ENCODE results near the gene CFD.
A peak's percentile ranks its signal among the peaks of the same experiment; 100 is the strongest.
"Not testable (repeated sequence)": the region's sequence is repeated elsewhere in the genome, so short reads cannot be mapped to it uniquely, and the experiment has no call there.

Gene CFD

DNA sequence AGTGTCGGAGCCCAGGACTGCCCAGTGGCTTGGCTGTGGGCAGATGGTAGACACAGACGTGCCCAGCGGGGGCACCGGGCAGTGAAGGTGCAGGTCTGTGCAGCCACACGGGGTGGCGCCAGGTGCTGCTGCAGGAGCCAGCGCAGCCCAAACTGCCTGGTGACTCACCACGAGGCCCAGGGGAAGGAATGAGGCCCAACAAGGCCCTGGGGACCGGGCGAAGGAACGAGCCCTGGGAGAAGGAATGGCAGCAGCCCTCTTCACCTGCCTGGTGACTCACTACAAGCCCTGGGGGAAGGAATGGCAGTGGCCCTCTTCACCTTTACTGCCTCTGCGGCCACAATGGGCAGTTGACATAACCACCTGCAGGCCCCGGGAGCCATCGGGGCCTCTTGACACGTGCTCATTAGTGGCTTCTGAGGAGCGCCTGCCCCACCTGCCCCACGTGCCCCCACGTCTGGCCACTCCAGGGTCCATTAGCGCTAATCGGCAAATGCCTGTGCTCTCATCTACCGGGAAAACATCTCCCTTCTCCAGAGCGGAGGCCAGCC lies 24.3 kb downstream of the CFD start:
- no peaks in the 10 kb centered on the region for H3K9me3 Mint-ChIP-seq
- H3K4me1 Mint-ChIP-seq (ENCODE audit: low read depth), result no peaks in the 10 kb centered on the region
- no peak overlapping the region for H3K27ac Mint-ChIP-seq
- no peak overlapping the region for H3K4me3 Mint-ChIP-seq
- peaks cover 4% of the 10 kb centered on the region for H3K36me3 Mint-ChIP-seq (ENCODE audit: low read depth)
- no peaks in the 10 kb centered on the region for H3K27me3 Mint-ChIP-seq

GRCh38 chr19:884420-885211 lies 25.2 kb downstream of the CFD start:
- H3K9me3 Mint-ChIP-seq, result no peaks in the 10 kb centered on the region
- no peaks in the 10 kb centered on the region for H3K4me1 Mint-ChIP-seq (ENCODE audit: low read depth)
- no peaks in the 10 kb centered on the region for H3K27me3 Mint-ChIP-seq
- H3K4me3 Mint-ChIP-seq, result no peak overlapping the region
- no peak overlapping the region for H3K27ac Mint-ChIP-seq
- peaks cover 4% of the 10 kb centered on the region for H3K36me3 Mint-ChIP-seq (ENCODE audit: low read depth)

GRCh38 chr19:885536-886224 lies 26.2 kb downstream of the CFD start:
- Mint-ChIP-seq H3K36me3 (ENCODE audit: low read depth) (peaks cover 4% of the 10 kb centered on the region), H3K9me3 (no peaks in the 10 kb centered on the region), H3K27ac (no peak overlapping the region), H3K4me3 (no peak overlapping the region), H3K27me3 (no peaks in the 10 kb centered on the region), H3K4me1 (ENCODE audit: low read depth) (no peaks in the 10 kb centered on the region)

GRCh38 chr19:887072-887471 lies 27.6 kb downstream of the CFD start:
- Mint-ChIP-seq H3K4me1 (ENCODE audit: low read depth) (peaks cover 5% of the 10 kb centered on the region), H3K36me3 (ENCODE audit: low read depth) (no peaks in the 10 kb centered on the region)

GRCh38 chr19:887599-887998 lies 28.1 kb downstream of the CFD start:
- Mint-ChIP-seq H3K27me3 (no peaks in the 10 kb centered on the region), H3K4me1 (ENCODE audit: low read depth) (peaks cover 5% of the 10 kb centered on the region), H3K27ac (no peak overlapping the region), H3K9me3 (no peaks in the 10 kb centered on the region), H3K36me3 (ENCODE audit: low read depth) (no peaks in the 10 kb centered on the region), H3K4me3 (no peak overlapping the region)

More at GRCh38 chr19:887072-887471, 27.6 kb downstream of the CFD start:
- Mint-ChIP-seq H3K27me3 (no peaks in the 10 kb centered on the region), H3K4me3 (no peak overlapping the region), H3K9me3 (no peaks in the 10 kb centered on the region), H3K27ac (no peak overlapping the region)

GRCh38 chr19:888581-889385 lies 29.3 kb downstream of the CFD start:
- Mint-ChIP-seq H3K36me3 (ENCODE audit: low read depth) (peaks cover 4% of the 10 kb centered on the region), H3K4me1 (ENCODE audit: low read depth) (peaks cover 13% of the 10 kb centered on the region), H3K27ac (no peak overlapping the region), H3K9me3 (no peaks in the 10 kb centered on the region), H3K27me3 (no peaks in the 10 kb centered on the region), H3K4me3 (no peak overlapping the region)

- Mint-ChIP-seq H3K9me3 (no peaks in the 10 kb centered on the region), H3K27me3 (no peaks in the 10 kb centered on the region), H3K36me3 (ENCODE audit: low read depth) (peaks cover 4% of the 10 kb centered on the region), H3K27ac (no peak overlapping the region), H3K4me3 (no peak overlapping the region), H3K4me1 (ENCODE audit: low read depth) (peaks cover 15% of the 10 kb centered on the region)
These were observed 30.3 kb downstream of the CFD start for GRCh38 chr19:889662-890295.

DNA sequence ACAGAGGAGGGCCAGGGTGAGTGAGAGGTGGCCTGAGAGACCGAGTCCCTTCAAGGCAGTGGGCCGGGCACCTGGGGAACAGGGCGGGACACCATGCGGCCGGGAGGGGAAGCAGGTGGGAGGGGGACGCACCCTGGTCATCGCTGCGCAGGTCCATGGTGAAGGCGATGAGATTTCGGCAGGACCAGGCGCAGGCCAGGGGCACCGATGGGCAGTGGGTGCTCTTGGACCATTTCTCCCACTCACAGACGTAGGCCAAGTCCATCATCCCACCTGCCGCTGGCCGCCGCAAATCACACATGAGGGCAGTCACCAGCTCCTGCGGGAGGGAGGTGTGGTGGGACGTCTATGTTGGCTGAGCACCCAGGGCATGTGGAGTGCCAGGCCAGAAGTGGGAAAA lies 31.4 kb downstream of the CFD start:
- peak overlapping the region; percentile 57 for H3K4me3 Mint-ChIP-seq
- H3K36me3 Mint-ChIP-seq (ENCODE audit: low read depth), result peaks cover 4% of the 10 kb centered on the region
- no peaks in the 10 kb centered on the region for H3K27me3 Mint-ChIP-seq
- no peaks in the 10 kb centered on the region for H3K9me3 Mint-ChIP-seq
- H3K4me1 Mint-ChIP-seq (ENCODE audit: low read depth), result peaks cover 15% of the 10 kb centered on the region
- H3K27ac Mint-ChIP-seq, result no peak overlapping the region

- Mint-ChIP-seq H3K4me3 (peak overlapping the region; percentile 79), H3K4me1 (ENCODE audit: low read depth) (peaks cover 15% of the 10 kb centered on the region)
- H3K9me3 Mint-ChIP-seq; H3K36me3 Mint-ChIP-seq (ENCODE audit: low read depth); H3K27me3 Mint-ChIP-seq; H3K27ac Mint-ChIP-seq: not testable (repeated sequence)
These were observed 32.1 kb downstream of the CFD start for GRCh38 chr19:891421-892200.

GRCh38 chr19:892243-892893 lies 32.9 kb downstream of the CFD start:
- H3K4me3 Mint-ChIP-seq, result peak overlapping the region; percentile 79
- peaks cover 14% of the 10 kb centered on the region for H3K36me3 Mint-ChIP-seq (ENCODE audit: low read depth)
- H3K4me1 Mint-ChIP-seq (ENCODE audit: low read depth), result peaks cover 15% of the 10 kb centered on the region
- peak overlapping the region; percentile 83 for H3K27ac Mint-ChIP-seq
- H3K27me3 Mint-ChIP-seq, result no peaks in the 10 kb centered on the region
- no peaks in the 10 kb centered on the region for H3K9me3 Mint-ChIP-seq

DNA sequence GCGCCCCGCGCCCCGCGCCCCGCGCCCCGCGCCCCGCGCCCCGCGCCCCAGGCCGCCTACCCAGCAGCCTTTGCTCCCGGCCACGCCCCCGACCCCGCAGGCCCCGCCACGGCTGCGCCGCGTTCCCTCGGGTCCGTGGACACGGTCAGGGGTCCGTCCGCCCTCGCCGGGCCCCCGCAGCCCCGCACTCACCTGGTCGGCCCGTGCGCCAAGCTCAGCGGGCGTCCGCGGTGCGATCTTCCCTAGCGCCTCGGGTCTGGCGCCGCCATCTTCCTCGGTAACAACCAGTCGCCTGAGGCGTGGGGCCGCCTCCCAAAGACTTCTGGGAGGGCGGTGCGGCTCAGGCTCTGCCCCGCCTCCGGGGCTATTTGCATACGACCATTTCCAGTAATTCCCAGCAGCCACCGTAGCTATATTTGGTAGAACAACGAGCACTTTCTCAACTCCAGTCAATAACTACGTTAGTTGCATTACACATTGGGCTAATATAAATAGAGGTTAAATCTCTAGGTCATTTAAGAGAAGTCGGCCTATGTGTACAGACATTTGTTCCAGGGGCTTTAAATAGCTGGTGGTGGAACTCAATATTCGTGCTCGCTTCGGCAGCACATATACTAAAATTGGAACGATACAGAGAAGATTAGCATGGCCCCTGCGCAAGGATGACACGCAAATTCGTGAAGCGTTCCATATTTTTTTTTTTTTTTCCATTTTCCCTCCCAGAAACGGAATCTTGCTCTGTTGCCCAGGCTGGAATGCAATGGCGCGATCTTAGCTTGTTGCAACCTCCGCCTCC lies 33.6 kb downstream of the CFD start, which contains the start of the genes MED16 and RNU6-9:
Gene MED16, minus strand, starts transcription at position 294 of the 796 bp plus-strand sequence. CDS start 2,056 bp downstream, outside the sequence.
Gene RNU6-9, plus strand, starts transcription at position 591 of the 796 bp plus-strand sequence.
- no peaks in the 10 kb centered on the region for H3K9me3 Mint-ChIP-seq
- no peaks in the 10 kb centered on the region for H3K27me3 Mint-ChIP-seq
- H3K4me3 Mint-ChIP-seq, result peak within 1 kb of the TSS; percentile 84
- H3K27ac Mint-ChIP-seq, result peak within 1 kb of the TSS; percentile 99
- peaks cover 14% of the 10 kb centered on the region for H3K36me3 Mint-ChIP-seq (ENCODE audit: low read depth)
- peaks cover 15% of the 10 kb centered on the region for H3K4me1 Mint-ChIP-seq (ENCODE audit: low read depth)

- peaks cover 14% of the 10 kb centered on the region for H3K36me3 Mint-ChIP-seq (ENCODE audit: low read depth)
- H3K27me3 Mint-ChIP-seq, result no peaks in the 10 kb centered on the region
- no peak overlapping the region for H3K4me3 Mint-ChIP-seq
- H3K27ac Mint-ChIP-seq, result no peak overlapping the region
- no peaks in the 10 kb centered on the region for H3K9me3 Mint-ChIP-seq
- H3K4me1 Mint-ChIP-seq (ENCODE audit: low read depth), result peaks cover 11% of the 10 kb centered on the region
These were observed 37.0 kb downstream of the CFD start for GRCh38 chr19:896434-896833.

DNA sequence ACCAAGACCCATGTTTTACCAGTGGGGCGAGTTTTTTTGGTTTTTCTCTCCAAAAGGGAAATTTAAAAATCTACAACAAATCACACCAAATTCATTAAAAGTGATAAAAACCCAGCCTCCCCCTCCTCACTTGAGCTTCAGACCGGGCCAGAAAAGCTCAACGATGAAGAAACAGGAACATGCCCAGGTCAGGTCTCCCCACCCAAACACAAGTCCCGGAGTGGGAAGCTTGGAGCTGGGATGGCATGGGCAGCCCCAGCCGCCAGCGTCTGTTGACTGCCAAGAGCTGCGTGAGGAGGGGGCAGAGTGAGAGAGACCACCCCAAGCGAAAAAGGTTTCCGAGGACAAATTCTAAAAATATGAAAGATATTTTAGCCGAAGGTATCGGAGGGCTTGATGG lies 37.5 kb downstream of the CFD start:
- peaks cover 14% of the 10 kb centered on the region for H3K36me3 Mint-ChIP-seq (ENCODE audit: low read depth)
- no peaks in the 10 kb centered on the region for H3K9me3 Mint-ChIP-seq
- no peak overlapping the region for H3K27ac Mint-ChIP-seq
- H3K27me3 Mint-ChIP-seq, result no peaks in the 10 kb centered on the region
- H3K4me1 Mint-ChIP-seq (ENCODE audit: low read depth), result peaks cover 11% of the 10 kb centered on the region
- no peak overlapping the region for H3K4me3 Mint-ChIP-seq
